Measurements from ENCODE around the gene CLK4. TPM values are rescaled to one million over a fixed set of nuclear protein-coding genes. Genes with fewer than 3 reads are reported as not detected.

The CLK4 gene
- 7.3 and 8.2 TPM in 2 replicates for total RNA-seq (2014; rRNA removed; shearing (Covaris generic))
- 2.3 and 3.6 TPM in 2 replicates for polyA plus RNA-seq (2015; cell fraction: cytosol; rRNA removed)
- polyA plus RNA-seq (2015; cell fraction: nucleus; rRNA removed), result 110 and 133 TPM in 2 replicates

GRCh38 chr5:178626484-178627258, at the start of gene CLK4:
CLK4 (minus strand) TSS chr5:178627050; CDS start chr5:178623416, 3,634 bp downstream.
- in situ Hi-C loops (cut with HindIII; ENCODE audit: low pct_unique_long_range_greater_than_20kb, low sequenced_read_pairs), result no loop called here
- peak; percentile 87 for DNase-seq (ENCODE audit: low read depth, low spot score)

- no peak for DNase-seq (ENCODE audit: low read depth, low spot score)
- in situ Hi-C loops (cut with HindIII; ENCODE audit: low pct_unique_long_range_greater_than_20kb, low sequenced_read_pairs), result no loop called here
Observed at GRCh38 chr5:178675922-178676321, 49.1 kb upstream of the CLK4 start.

GRCh38 chr5:178674334-178674733, 47.5 kb upstream of the CLK4 start:
- in situ Hi-C loops (cut with HindIII; ENCODE audit: low pct_unique_long_range_greater_than_20kb, low sequenced_read_pairs), result no loop called here

GRCh38 chr5:178673801-178674295, 47.0 kb upstream of the CLK4 start:
- in situ Hi-C loops (cut with HindIII; ENCODE audit: low pct_unique_long_range_greater_than_20kb, low sequenced_read_pairs), result no loop called here
- no peak for DNase-seq (ENCODE audit: low read depth, low spot score)

More at GRCh38 chr5:178674334-178674733, 47.5 kb upstream of the CLK4 start:
- no peak for DNase-seq (ENCODE audit: low read depth, low spot score)

GRCh38 chr5:178672630-178673029, 45.8 kb upstream of the CLK4 start:
- in situ Hi-C loops (cut with HindIII; ENCODE audit: low pct_unique_long_range_greater_than_20kb, low sequenced_read_pairs), result no loop called here
- no peak for DNase-seq (ENCODE audit: low read depth, low spot score)

GRCh38 chr5:178671602-178672144, 44.8 kb upstream of the CLK4 start:
- in situ Hi-C loops (cut with HindIII; ENCODE audit: low pct_unique_long_range_greater_than_20kb, low sequenced_read_pairs), result no loop called here
- DNase-seq (ENCODE audit: low read depth, low spot score), result no peak

- in situ Hi-C loops (cut with HindIII; ENCODE audit: low pct_unique_long_range_greater_than_20kb, low sequenced_read_pairs), result no loop called here
Observed at GRCh38 chr5:178670351-178670885, 43.6 kb upstream of the CLK4 start.

GRCh38 chr5:178668579-178668978, 41.7 kb upstream of the CLK4 start:
- in situ Hi-C loops (cut with HindIII; ENCODE audit: low pct_unique_long_range_greater_than_20kb, low sequenced_read_pairs), result no loop called here
- DNase-seq (ENCODE audit: low read depth, low spot score), result no peak

More at GRCh38 chr5:178670351-178670885, 43.6 kb upstream of the CLK4 start:
- DNase-seq (ENCODE audit: low read depth, low spot score), result no peak

GRCh38 chr5:178667688-178668087, 40.8 kb upstream of the CLK4 start:
- DNase-seq (ENCODE audit: low read depth, low spot score), result no peak
- in situ Hi-C loops (cut with HindIII; ENCODE audit: low pct_unique_long_range_greater_than_20kb, low sequenced_read_pairs), result no loop called here

- peak; percentile 11 for DNase-seq (ENCODE audit: low read depth, low spot score)
- in situ Hi-C loops (cut with HindIII; ENCODE audit: low pct_unique_long_range_greater_than_20kb, low sequenced_read_pairs), result no loop called here
Observed at GRCh38 chr5:178667101-178667500, 40.3 kb upstream of the CLK4 start.

- no peak for DNase-seq (ENCODE audit: low read depth, low spot score)
- in situ Hi-C loops (cut with HindIII; ENCODE audit: low pct_unique_long_range_greater_than_20kb, low sequenced_read_pairs), result no loop called here
Observed at GRCh38 chr5:178664141-178664540, 37.3 kb upstream of the CLK4 start.

GRCh38 chr5:178662541-178662860, 35.7 kb upstream of the CLK4 start:
- in situ Hi-C loops (cut with HindIII; ENCODE audit: low pct_unique_long_range_greater_than_20kb, low sequenced_read_pairs), result no loop called here
- no peak for DNase-seq (ENCODE audit: low read depth, low spot score)

- DNase-seq (ENCODE audit: low read depth, low spot score), result no peak
- in situ Hi-C loops (cut with HindIII; ENCODE audit: low pct_unique_long_range_greater_than_20kb, low sequenced_read_pairs), result no loop called here
Observed at GRCh38 chr5:178661836-178662540, 35.1 kb upstream of the CLK4 start.

- in situ Hi-C loops (cut with HindIII; ENCODE audit: low pct_unique_long_range_greater_than_20kb, low sequenced_read_pairs), result no loop called here
- DNase-seq (ENCODE audit: low read depth, low spot score), result no peak
Observed at GRCh38 chr5:178651046-178651810, 24.4 kb upstream of the CLK4 start.

- in situ Hi-C loops (cut with HindIII; ENCODE audit: low pct_unique_long_range_greater_than_20kb, low sequenced_read_pairs), result no loop called here
- no peak for DNase-seq (ENCODE audit: low read depth, low spot score)
Observed at GRCh38 chr5:178650214-178650613, 23.4 kb upstream of the CLK4 start.

- no peak for DNase-seq (ENCODE audit: low read depth, low spot score)
- in situ Hi-C loops (cut with HindIII; ENCODE audit: low pct_unique_long_range_greater_than_20kb, low sequenced_read_pairs), result no loop called here
Observed at GRCh38 chr5:178649580-178649979, 22.7 kb upstream of the CLK4 start.

GRCh38 chr5:178644826-178645545, 18.1 kb upstream of the CLK4 start:
- no peak for DNase-seq (ENCODE audit: low read depth, low spot score)
- in situ Hi-C loops (cut with HindIII; ENCODE audit: low pct_unique_long_range_greater_than_20kb, low sequenced_read_pairs), result no loop called here
